ENCODE measurements around the gene PRPF19.
A peak's percentile ranks its signal among the peaks of the same experiment; 100 is the strongest.

Gene PRPF19

DNA sequence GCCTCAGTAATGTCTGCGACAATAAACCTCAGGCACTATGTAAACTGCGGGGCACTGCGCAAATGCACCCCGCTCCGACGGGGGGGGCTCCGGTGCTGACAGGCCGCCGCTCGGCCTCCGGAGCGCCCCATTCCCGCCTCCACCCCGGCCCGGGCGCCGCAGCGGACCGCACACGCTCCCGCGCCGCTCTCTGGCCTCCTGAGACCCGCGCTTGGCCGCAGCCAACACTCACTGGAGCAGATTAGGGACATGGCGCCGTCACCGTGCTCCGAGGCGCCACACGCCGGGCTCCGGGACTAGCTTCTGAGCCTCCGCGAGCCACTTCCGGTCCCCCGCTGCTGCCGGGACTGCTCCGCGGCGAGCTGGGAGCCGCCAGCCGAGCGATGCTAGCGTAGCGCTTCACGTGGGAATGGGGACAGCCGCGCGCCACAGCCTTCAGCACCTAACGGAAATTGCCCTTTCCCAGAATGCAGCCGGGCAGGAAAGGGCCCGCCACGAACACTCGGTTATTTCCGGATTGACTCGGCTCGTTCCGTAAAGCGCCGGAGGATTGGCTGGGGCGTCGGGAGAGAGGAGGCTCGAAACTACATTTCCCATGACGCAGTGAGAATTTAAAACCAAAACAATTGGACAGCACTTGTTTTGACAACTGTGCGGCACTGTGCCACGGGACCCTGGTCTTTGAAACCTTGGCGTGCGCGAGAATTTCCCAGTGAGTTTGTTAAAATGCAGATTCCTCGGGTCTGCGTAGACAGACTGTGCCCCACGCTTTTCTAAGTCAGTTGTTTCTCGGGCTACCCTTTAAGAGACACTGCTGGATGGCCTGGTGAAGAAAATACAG, at the start of gene PRPF19:
Gene PRPF19, minus strand, starts transcription at position 454 of the 841 bp plus-strand sequence. Its CDS starts 203 bp downstream, at position 251.
- peak; percentile 100 for DNase-seq

DNA sequence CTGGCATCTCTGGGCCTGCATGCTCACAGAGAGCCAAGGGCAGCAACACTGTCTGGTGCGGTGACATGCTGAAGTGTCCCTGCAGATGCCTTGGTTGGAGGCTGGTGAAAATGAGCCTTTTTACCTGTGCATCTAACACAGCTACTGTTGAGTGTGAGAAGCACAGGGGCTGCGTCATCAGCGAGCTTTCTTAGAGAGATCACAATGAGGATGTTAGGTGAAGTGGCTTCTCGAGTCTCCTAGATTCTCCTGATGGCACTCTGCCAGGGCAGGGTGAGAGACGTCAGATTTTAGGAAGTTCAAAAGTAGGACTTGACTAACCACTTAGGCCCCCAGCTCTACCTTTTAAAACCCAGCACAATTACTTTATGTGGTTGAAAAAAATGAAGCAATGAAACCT, 49.2 kb upstream of the PRPF19 start:
- DNase-seq = no peak

DNA sequence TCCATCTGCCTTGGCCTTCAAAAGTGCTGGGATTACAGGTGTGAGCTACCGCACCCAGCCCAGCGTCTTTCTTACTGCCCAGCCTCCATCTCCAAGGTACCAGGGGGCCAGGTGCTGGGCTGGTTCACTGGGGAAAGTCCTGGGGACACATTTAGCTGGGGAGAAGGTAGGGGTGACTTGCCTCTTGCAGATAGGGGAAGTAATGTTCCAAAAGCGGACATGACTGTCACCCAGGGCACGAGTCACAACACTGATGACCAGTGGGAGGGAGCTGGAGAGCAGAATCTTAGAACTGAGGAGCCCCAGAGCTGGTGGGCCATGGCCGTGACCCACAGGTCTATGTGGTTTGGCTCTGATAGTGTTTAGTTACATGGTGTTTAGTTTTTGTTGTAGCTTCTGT, 48.0 kb upstream of the PRPF19 start:
- no peak for DNase-seq

DNA sequence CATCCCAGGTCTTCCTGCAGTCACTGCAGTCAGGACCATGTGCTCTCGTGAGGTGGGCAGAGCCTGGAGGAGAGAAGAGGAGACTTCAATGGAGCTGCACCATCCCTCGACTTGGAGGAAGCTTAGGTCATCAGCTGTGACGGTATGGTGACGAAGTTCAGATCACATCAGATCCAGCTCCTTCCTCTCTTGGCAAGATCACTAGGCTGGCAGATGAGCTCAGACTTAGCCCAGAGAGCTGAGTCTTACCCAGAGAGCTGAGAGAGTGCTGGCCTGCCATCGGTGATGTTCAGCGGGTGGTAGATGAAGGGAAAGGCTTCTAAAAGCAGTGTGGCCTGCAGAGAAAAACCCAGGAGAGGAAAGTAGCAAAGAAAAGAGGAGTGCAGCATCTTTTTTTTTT, 47.4 kb upstream of the PRPF19 start:
- no peak for DNase-seq

DNA sequence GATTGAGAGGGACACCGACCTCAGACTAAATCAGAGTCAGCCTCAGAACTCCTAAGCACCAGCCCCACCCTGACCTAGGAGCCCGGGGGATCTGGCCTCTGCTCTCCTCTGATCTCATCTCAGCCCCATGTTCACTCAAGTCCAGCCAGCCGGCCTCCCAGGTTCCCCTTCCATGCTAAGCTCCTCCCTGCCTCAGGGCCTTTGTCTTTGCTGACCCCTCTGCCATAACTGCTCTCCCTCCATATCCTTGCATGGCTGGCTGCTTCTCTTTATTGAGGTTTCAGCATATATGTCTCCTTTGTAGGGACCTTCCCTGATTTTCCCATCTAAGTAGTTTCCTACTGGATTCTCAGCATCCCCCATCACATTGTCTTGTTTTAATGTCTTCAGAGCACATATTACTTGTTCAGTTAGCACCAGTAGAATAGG, 46.4 kb upstream of the PRPF19 start:
- no peak for DNase-seq

DNA sequence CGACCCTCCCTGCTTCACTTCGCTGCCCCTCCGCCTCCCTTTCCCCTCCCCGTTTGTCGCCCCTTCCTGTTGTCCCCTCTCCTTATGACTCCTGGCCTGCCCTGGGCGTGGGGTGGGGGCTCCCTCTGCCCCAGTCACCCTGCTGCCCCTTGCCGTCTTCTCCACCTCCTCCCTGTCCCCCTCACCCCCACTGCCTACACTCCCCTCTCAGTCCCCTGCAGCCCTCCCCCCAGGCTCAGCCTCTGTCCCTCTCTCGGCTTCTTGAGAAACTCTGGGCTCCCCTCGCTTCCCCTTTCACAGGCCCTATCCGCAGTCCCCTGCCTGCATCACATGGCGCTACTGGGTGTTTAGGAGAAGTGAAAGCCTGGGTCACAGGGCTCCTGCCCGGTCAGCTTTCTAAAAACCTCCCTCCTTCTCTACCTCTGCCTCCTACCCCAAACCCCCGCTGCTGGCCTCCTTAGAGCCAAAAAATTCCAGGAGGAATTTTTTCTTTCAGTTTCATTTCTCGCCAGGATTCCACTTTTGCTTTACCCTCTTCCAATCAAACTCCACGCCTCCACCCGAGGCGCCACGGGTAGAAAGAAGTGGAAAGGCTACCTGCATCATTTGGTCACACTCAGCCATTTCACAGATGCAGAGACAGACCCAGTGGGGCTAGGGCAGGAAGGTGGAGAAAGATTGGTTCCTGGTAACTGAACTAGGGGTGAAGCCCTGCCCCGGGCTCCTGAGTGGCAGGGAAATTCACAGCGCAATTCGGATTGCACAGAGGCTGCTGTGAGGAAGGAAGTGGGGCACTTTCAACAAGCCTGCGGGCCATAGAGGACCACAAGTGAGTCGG, 45.7 kb upstream of the PRPF19 start, which contains the start of gene SLC15A3:
Gene SLC15A3, minus strand, starts transcription at position 273 of the 838 bp plus-strand sequence. CDS start 625 bp downstream, outside the sequence.
- DNase-seq = peak; percentile 41 to 54

DNA sequence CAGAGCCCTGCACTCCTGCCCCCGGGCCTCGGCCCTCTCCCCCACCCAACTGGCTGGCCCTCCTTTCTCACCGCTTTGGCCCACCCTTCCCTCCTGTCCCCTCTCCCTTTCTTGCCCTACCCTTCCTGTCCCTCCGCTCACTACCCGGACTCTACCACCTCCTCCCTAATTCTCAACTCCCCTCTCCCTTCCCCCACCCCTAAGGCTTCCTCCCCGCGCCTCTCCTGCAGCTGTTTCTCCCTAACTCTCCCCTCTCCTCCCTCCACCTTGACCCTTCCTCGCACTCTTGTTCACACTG, 45.2 kb upstream of the PRPF19 start:
- peak in 1 of 2 experiments; percentile 35 for DNase-seq

DNA sequence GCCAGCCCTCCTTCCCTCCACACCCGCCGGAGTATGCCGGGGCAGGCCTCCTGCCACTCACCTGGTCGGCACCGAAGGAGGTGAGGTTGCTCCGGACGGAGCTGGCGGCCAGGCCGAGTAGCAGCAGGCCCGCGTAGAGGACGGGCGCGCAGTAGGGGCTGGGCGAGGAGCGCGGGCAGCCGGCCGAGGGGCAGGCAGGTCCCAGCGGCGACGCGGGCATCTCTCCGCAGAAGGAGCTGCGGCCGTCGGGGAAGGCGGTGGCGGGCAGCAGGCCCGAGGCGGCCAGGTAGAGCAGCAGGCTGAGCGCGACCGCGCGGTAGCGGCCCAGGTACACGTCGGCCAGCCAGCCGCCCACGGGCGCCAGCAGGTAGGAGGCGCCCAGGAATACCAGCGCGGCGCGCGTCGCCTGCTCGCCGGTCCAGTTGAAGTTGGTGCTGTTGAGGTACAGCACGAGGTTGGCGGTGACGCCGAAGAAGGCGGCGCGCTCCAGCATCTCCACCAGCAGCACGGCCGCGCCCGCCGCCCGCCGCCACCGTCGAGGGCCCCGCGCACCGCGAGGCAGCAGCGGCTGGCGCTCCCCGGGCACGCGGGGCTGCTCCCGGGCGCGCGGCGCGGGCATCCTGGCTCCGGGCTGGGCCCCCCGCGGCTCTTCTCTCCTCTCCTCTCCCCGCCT, 44.7 kb upstream of the PRPF19 start:
- DNase-seq = peak; percentile 38 to 54

DNA sequence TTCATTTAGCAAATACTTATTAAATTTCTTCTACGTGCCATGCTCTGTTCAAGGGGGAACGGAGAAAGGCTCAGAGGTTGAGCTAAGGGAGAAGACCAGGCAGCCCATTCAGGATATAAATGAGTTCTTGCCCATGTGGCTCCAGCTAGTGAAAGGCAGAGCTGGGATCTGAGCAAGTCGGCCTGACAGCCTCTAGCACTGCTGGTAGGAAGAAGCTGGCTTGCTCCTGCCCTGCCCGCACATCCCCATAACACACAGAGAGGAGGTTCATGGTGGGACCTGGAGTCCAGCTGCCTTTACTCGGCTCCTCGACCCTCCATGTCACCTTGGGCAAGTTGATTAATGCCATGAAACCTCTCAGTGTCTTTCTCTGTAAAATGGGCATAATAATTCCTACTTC, 43.6 kb upstream of the PRPF19 start:
- DNase-seq = no peak

DNA sequence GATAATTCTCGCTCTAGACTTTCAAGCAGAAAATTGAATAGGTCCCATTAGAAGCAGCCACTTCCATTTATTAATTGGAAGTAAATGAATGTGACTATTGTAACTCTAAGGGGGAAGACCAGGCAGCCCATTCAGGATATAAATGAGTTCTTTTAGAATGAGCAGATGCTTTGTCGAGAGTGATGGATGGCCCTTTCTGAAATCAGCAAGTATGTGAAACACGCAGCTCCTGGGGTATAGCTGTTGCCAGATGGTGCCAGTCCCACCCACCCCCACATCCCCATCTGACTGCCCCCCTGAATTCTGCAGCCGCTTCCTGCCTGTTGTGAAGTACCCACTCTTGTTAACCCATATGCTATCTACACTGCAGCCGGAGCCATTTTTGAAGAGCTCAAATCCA, 41.9 kb upstream of the PRPF19 start:
- DNase-seq = no peak

DNA sequence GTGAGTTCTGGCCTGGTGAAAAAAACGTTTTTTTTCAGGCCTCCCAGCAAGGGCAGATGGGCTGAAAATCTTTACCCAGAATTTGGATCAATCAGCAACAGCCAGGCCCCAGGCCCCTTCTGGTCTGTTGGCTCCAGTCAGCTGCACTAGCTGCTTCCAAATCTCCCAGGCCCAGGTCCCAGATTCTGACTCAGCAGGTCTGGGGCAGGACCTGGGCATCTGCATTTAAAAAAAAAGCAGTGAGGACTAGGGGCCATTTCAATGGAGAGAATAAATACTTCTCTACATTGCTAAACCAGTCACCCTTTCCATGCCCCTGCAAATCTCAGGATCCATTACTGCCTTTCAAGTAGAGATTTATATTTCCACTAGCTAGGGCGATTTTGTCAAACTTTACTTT, 41.3 kb upstream of the PRPF19 start:
- DNase-seq = no peak

DNA sequence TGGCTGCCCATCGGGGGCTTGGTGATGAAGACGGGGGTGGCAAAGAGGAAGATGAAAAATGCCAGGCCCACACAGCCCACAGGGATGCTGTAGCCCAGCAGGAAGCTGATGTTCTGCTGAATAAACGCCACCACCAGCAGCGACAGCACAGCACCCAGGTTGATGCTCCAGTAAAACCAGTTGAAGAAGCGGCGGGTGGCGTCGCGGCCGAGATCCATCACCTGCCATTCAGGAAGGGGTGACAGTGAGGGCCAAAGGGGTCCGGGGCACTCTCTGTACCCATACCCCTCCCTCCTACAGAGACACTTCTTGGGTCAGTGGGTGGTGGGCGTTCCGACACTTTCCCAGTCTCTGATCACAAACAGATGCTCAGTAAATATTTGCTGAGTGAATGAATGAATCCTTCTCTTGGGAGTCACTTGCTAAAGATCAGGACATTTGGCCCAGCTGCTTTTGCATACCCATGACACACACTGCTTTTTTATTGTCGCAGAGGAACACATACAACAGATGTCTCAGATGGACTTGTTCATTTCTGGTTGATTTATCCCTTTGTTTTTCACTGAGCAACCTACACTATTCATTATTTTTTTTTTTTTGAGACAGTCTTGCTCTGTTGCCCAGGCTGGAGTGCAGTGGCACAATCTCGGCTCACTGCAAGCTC, 40.3 kb upstream of the PRPF19 start:
- DNase-seq = no peak

DNA sequence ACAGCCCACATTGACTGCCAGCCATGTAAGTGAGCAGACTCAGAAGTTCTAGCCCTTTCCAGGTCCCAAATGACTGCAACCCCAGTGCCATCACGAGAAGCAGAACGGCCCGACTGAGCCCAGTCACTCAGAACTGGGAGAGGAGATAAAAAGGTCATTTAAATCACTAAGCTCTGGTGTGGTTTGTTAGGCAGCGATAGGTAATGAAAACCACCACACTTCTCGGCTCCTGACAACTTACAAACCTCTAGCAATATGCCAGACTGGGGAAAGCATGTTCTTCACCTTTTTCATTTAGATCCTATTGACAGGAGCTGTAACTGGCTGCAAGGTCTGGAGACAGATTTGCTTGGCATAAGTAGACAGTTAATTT, 38.9 kb upstream of the PRPF19 start:
- DNase-seq = no peak

DNA sequence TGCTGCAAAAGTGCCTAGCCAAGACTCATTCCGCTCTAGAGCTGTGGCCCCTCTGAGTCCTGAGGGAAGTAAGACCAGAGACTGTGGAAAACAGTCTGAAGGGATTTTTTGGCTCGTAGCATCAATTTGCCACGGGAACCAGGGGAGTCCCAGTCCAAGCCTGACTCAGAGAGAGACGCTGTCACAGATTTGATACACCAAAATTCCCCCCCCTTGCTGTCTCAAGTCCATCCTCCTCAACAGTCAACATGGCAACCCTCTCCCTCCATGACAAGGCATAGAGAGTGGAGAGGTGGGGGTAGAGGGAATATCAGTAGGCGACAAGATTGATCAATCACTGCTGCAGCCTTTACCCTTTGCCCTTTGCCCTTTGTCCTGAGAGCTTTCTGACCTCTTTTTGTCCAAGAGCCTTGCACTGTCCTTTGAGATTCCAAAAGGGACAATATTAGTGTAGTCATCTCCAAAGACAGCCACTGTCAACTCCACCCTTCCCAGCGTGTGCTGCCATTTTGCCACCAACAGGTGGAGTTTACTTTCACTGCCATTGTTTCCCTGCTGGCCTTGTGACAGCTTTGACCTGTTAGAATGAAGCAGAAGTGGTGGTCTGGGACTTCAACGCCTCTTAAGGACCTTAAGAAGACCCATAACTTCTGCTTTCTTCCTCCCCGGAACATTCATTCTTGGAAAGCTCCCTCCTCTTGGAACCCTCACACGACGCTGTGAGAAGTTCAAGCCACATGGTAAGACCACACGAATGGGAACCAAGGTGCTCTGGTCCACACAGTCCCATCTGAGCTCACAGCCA, 38.3 kb upstream of the PRPF19 start:
- no peak for DNase-seq

DNA sequence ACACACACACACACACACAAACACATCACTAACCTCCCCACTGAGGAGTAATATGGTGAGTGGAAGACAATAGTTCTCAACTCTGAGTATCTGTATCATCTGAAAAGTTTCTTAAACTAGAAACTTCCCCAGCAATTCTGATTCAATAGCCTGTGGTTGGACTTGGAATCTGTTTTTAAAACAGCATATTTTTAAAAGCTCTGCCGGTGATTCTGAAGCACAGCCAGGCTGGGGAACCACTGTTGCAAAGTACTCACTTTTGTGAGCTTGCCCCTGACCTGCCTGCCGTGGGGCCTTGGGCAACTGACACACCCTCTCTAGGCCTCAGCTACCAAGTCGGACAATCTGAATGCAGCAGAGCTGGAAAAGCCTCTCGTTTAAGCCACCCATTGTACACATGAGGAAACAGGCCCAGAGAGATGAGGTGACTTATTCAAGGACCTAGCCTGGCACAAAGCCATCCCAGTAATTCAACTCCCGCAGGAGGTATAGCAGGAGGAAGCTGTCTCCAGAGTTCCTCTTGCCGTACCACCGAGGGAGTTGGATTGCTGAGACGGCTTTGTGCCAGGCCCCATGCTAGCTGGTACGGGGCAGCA, 36.7 kb upstream of the PRPF19 start:
- DNase-seq = no peak

DNA sequence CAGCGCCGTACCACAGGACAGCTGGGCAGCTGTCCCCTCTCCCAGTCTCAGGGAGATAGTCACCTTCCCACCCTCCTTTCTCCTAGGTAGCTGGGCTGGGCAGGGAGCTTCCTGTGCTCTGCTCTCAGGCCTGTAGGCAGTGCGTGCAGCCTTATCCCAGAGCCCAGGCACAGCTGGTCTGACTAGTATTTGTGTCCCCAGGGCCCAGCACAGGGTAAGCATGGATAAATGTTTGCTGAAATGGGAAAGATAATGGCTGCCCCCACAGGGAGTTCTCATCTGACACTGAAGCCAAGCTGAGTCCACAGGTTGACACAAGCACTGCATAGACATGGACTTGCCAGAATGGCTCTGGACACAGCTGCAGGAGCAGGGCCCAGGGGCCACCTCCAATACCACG, 35.8 kb upstream of the PRPF19 start:
- DNase-seq = no peak

DNA sequence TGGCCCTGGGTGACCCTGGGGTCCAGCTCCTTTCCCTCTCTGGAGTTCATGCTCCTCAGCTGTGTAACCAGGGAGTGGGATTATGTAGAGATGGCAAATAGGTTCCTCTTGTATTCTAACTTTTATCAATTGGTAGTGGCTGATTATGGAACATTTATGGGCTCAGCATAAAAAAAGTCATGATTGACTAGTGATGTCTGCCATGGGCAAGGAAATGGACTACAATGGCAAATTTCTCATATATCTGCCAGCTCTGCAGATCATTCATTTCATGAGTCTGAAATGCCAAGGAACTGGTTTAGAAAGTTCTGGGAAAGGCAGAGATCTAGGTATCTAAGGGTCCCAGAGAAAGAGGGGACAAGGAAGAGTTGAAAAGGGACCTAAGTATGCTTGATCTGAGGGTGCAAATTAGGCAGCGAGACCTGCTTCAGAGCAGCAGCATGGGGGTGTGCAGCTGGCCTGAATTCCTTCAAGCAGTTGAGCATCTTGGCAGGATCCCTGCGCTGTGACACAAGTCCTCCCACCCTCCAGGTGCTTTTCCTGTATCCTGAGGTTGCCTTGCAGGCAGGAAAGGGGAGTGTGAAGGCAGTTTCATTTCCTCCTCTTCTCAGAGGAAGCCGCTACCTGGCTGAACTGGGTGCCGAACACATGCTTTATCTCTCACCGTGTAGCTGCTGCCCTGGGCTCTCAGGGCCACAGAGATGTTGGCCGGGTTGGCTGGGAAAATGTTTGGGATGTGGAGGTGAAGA, 35.2 kb upstream of the PRPF19 start:
- DNase-seq = no peak

DNA sequence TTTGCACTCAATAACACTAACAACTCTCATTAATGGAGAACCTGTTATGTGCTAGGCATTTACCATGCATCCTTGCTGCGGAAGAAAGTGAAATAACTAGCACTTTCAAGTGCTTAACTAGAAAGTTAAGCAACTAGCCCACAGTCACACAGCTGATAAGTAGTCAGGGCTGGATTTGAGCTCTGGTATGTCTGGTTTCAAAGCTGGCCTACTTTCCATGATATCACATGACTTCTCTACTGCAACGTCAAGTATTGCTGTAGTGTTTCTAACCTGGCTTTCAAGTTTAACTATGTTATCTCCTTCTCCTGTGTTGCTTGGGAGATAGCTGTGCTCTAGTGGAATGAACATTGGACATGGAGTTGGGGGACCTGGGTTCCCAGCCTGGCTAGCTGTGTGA, 33.5 kb upstream of the PRPF19 start:
- no peak for DNase-seq

DNA sequence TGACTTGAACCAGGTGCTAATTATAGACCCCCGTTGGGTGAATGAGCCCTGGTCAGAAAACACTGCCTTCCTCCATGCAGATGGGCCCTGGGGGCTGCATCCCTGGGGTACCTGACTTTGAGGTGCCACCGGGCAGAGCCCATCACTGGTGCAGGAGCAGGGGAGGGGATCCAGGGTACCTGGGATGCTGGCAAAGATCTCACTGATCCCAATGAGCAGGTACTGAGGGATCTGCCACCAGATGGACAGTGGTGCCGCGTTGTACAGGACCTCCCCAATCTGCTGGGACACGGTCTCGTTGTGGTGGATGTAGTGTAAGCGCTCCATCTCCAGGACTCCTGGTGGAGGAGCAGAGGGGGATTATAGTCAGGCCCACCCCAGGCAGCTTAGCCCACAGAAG, 32.9 kb upstream of the PRPF19 start:
- DNase-seq = no peak

DNA sequence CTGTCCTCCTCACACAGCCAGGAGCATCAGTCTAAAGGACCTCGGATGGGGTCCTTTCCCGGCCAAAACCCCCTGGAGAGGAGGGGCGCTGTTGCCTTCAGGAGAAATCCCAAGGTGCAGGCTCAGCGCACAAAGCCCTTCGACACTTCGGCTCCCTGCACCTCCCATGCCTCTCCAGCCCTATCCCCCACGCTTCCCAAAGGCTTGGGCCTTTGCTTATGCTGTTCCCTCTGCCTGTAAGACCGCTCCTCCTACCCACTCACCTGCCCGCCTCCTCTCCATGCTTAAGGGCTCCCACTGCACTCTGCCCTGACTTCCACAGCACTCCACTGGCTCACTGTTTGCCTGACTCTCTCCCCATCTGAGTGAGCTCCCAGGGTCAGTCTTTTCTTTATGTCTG, 32.1 kb upstream of the PRPF19 start:
- DNase-seq = no peak

DNA sequence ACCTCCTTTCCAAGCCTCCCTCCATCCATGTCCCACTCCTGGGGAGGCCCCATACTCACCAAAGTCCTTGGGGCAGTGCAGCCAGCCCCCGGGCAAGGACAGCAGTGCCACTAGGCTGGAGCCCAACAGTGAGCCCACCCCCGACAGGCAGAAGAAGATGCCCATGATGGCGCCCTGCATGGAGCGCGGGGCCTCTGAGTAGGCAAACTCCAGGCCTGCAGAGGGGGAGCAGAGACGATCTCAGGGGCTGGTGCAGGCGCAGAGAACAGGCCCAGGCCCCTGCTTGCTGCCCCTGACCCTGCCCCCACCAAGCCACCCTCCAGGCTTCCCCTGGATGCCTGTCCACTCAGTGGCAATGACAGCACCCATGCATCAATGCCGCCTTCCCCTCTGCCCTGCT, 31.4 kb upstream of the PRPF19 start:
- no peak for DNase-seq

Measured in activated T-cell treated with anti-CD3 and anti-CD28 coated beads, Interleukin-2, amount 50 U/mL, for 48 hours (primary cell).